GM18517 (cell line): Measurements from ENCODE around the gene BABAM2.
"Not testable (repeated sequence)": the region's sequence is repeated elsewhere in the genome, so short reads cannot be mapped to it uniquely, and the experiment has no call there.

Source experiments
- ATAC-seq: cut with Tn5 transposase; IDR thresholded peaks from one replicate; pipeline ENCODE4 v1.9.1; 2021; ENCODE audit warnings: mild to moderate bottlenecking, moderate library complexity; ENCODE audit not compliant: unreplicated experiment

Gene BABAM2

GRCh38 chr2:27968957-27969356 is 78.4 kb downstream of the BABAM2 start:
- not testable (repeated sequence) for ATAC-seq

DNA sequence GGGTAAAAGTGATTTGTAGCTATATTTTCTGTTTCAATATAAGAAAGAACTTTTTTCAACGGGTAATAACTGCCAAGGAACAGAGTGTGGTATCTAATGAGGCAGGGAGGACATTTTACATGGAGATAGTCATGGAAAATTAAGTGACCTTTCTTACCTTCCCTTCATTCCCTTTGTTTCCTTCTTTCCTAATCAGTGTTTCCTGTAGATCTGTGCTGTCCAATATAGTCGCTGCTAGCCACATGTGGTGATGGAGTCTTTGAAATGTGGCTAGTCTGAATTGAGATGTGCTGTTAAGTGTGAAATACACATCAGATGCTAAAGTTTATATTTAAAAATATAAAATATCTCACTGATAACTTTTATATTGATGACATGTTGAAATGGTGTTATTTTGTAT is 81.8 kb downstream of the BABAM2 start:
- ATAC-seq = no peak

GRCh38 chr2:27973592-27973991 is 83.1 kb downstream of the BABAM2 start:
- no peak for ATAC-seq

DNA sequence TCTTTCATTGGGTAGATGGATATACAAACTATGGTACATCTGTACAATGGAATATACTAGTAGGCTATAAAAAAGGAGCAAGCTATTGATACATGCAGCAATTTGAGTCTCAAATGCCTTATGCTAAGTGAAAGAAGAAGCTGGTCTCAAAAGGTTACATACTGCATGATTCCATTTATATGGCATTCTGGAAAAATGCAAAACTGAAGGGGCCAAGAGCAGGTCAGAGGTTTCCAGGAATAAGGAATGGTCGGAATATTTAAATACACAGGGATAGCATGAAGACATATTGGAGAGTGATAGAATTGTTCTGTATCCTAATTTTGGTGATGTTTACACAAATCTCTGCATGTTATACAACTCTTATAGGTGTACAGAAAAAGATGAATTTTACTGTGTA is 85.8 kb downstream of the BABAM2 start:
- ATAC-seq = no peak

DNA sequence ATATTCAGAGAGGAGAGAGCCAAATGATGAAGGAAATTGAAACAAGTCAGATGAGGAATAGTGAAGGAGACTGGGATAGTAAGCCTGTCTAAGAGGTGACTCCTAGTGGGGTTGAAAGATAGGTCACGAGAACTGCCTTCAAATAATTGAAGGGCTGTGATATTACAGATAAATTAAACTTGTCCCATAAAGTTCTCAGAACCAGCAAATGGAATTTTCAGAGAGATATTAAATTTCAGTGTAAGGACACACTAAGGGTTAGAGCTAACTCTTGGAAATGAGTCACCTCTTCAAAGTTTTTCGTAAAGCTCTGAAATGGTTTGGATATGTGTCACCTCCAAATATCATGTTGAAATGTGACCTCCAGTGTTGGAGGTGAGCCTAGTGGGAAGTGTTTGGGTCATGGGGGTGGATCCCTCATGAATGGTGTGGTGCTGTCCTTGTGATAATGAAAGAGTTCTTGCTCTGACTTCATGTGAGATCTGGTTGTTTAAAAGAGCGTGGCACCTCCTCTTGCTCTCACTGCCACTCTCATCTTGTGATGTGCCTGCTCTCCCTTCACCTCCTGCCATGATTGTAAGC is 87.3 kb downstream of the BABAM2 start:
- ATAC-seq = no peak

- ATAC-seq = not testable (repeated sequence)
Observed at GRCh38 chr2:27978761-27979160, 88.2 kb downstream of the BABAM2 start.

DNA sequence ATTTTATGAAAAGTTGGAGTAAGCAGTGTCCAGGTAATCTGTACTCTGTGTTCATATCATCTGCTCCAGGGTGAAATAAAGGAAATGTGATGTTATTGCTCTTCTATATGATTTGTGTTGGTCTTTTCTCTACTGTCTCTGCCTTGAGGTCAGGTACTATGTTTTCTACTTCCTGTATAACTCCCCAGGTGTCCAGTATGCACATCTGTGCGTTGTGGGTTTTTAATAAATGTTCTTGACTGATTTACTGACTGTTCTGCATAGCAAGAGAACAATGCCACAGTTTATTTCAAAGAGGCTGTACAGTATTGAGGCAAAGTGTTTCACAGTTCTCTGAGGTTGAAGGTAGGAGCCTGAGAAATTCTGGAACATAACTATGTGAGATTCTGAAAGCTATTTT is 89.7 kb downstream of the BABAM2 start:
- no peak for ATAC-seq

GRCh38 chr2:27984153-27984552 is 93.6 kb downstream of the BABAM2 start:
- no peak for ATAC-seq

GRCh38 chr2:27988306-27988705 is 97.8 kb downstream of the BABAM2 start:
- ATAC-seq = no peak

- no peak for ATAC-seq
Observed at GRCh38 chr2:27988718-27989117, 98.2 kb downstream of the BABAM2 start.

GRCh38 chr2:27989149-27989548 is 98.6 kb downstream of the BABAM2 start:
- ATAC-seq = no peak

DNA sequence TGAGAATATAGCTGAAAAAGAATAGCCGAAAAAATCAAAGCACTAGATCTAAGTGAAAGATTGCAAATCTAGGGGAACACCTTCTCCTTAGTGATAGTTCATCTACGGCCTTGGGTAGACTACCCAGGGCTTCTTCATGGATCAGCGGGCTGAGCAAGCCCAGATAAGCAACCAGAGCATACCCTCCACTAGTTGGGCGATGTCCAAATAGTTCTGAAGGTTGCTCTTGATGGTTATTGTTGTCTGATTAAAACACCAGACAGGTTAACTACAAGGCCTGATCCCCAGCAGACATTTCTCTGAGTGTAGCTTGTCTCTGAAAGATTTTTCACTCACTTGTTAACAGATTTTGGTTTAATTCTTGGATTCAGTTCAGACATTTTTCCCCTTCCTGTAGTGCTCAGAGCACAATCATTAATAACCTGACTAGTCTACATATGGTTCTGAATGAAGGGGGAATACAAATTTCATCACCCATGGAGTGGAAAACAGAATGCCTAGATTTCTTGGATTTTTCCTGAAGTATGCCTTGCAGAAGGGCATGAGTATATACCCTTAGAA is 99.6 kb downstream of the BABAM2 start:
- ATAC-seq = no peak

DNA sequence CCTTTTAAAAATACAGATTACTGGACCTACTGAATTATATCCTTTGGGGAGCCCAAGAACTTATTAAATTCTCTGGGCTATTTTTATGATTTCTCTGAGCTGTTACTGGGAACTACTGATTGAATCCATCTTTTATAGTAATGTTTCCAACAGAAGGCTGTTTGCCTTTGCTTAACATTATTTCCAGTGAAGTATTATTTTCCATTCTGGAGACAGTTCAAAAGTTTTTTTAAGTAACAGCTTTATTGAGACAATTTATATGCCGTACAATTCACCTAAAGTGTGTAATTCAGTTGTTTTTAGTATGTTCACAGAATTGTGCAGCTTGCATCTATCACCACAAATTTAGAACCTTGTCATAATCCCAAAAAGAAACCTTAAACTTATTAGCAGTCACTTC is 100.6 kb downstream of the BABAM2 start:
- ATAC-seq = no peak

- no peak for ATAC-seq
Observed at GRCh38 chr2:27992787-27993401, 102.4 kb downstream of the BABAM2 start.

GRCh38 chr2:27993402-27993787 is 102.9 kb downstream of the BABAM2 start:
- no peak for ATAC-seq

GRCh38 chr2:27993950-27994728 is 103.6 kb downstream of the BABAM2 start:
- ATAC-seq = no peak

- no peak for ATAC-seq
Observed at GRCh38 chr2:27996156-27996922, 105.8 kb downstream of the BABAM2 start.

DNA sequence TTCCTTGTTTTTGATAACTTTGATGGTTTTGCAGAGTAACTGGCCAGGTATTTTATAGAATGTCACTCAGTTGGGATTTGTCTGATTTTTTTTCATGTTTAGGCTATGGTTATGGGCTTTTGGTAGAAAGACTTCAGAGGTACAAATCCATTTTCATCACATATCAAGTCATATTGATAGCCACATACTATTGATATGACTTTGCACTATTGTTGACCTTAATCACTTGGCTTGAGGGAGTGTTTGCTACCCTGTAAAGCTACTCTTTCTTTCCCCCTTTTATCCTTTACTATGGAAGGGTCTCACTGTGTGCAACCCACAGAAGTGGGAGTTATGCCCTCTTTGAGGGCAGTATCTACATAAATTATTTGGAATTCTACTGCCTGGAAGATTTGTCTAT is 109.8 kb downstream of the BABAM2 start:
- no peak for ATAC-seq

DNA sequence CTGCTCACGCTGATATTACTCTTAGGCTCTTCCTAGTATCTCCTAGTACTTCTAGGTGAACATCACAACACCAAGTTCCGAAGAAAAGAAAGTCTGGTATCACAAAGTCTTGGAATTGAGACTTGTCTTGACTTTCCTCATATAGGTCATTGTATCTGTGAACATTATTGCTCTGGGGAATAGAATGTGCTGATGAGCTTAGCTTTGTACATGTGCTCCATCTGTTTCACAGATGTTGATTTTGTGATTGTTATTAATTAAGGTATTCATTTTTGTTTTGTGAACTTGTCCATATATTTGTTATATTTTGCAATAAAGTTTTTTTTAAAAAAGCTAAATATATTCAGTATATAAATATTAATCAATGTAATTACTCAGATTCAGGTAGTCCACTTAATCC is 111.7 kb downstream of the BABAM2 start:
- ATAC-seq = no peak

DNA sequence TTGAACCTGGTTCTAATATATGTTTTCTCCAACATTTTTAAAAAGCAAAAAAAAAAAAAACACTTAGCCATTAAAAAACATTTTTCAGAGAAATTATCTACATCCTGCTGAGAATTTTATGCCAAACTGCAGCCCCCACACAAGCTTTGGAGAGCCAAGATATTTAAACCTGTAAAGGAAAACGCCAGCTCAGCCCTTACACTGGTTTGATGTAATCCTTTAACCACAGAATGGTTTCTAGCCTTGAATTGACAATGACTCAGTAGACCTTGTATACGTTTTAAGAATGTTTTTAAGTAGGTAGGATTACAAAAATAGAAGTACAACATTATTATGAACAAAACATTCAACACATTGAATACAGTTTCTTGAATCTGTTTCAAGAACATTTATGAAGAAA is 113.6 kb downstream of the BABAM2 start:
- no peak for ATAC-seq

- ATAC-seq = no peak
Observed at GRCh38 chr2:28009732-28010131, 119.2 kb downstream of the BABAM2 start.
